A549 (cell line): ENCODE measurements around the gene PAX8. TPM values are rescaled to one million over a fixed set of nuclear protein-coding genes. Genes with fewer than 3 reads are reported as not detected.

Experiments used
- ATAC-seq, 2 experiments: fragments of 200-7000 bp in 1 of 2; fragments of >200 bp in 1 of 2; cut with Nextera tagmentation in 1 of 2; cut with Tn5 transposase in 1 of 2; 3 replicates each; pipeline versions ENCODE4 v1.8.0 to v1.9.1; 2018 to 2020; ENCODE audit warnings: mild to moderate bottlenecking in 1 of 2, moderate library complexity in 1 of 2
- CTCF ChIA-PET: fragments of 300-600 bp; sonication (Branson Sonifier 250); formaldehyde crosslinking; extraction: SDS; loops from one replicate; lab custom pipeline; 2021; ENCODE audit warnings: antibody characterized with exemption, inconsistent platforms; lab: Yijun Ruan, JAX
- POLR2A ChIA-PET: fragments of 350-600 bp; formaldehyde crosslinking; extraction: SDS; loops from one replicate; lab custom pipeline; 2021; ENCODE audit warnings: antibody characterized with exemption, inconsistent platforms; lab: Yijun Ruan, JAX
- DNase-seq, 2 experiments: peaks; one replicate each; pipeline versions ENCODE4 v3.0.0 to v3.0.0-alpha.2; 2011 to 2016; ENCODE audit warnings: low read depth in 1 of 2, low spot score in 1 of 2
- FAIRE-seq: peaks from 2 replicates; lab custom pipeline; 2011; peaks lifted over from hg19 to GRCh38; lab: Jason Lieb, UNC
- H3K27ac ChIP-seq, 2 experiments: fragments of >200 bp; sonication (Bioruptor Twin); formaldehyde crosslinking; 3 replicates each; pipeline ENCODE4 v1.5.1; 2016 to 2017
- H3K4me1 ChIP-seq: fragments of >200 bp; sonication (Bioruptor Twin); formaldehyde crosslinking; 3 replicates; pipeline ENCODE4 v1.6.1; 2016
- H3K4me2 ChIP-seq: fragments of >200 bp; sonication (Bioruptor Twin); formaldehyde crosslinking; 3 replicates; pipeline ENCODE4 v1.6.1; 2016
- H3K4me3 ChIP-seq: fragments of >200 bp; sonication (Bioruptor Twin); formaldehyde crosslinking; 3 replicates; pipeline ENCODE4 v1.5.1; 2016
- H3K9me3 ChIP-seq: fragments of >200 bp; sonication (Bioruptor Twin); formaldehyde crosslinking; 3 replicates; pipeline ENCODE4 v1.6.1; 2016
- BCL3 ChIP-seq: fragments of >200 bp; sonication (Bioruptor Twin); formaldehyde crosslinking; IDR thresholded peaks from 3 replicates; pipeline ENCODE4 v1.6.1; 2016
- BHLHE40 ChIP-seq: IDR thresholded peaks from 2 replicates; pipeline ENCODE4 v1.6.1; 2012; ENCODE audit warnings: low read depth, low read length, inconsistent platforms
- CHD4 ChIP-seq: fragments of 200-600 bp; sonication (generic); IDR thresholded peaks from 2 replicates; pipeline ENCODE4 v1.6.1; 2016; ENCODE audit warnings: antibody characterized with exemption, mild to moderate bottlenecking, borderline replicate concordance
- EHF ChIP-seq: fragments of 250-450 bp; sonication (Bioruptor Pico); IDR thresholded peaks from 2 replicates; pipeline ENCODE4 v1.5.0; 2020; ENCODE audit warnings: mild to moderate bottlenecking
- EHMT2 ChIP-seq: fragments of 200-600 bp; sonication (generic); IDR thresholded peaks from 2 replicates; pipeline ENCODE4 v1.6.1; 2016; ENCODE audit warnings: antibody characterized with exemption, low read depth, mild to moderate bottlenecking, moderate library complexity
- EP300 ChIP-seq, 2 experiments: fragments of >200 bp; sonication (Bioruptor Twin); formaldehyde crosslinking; IDR thresholded peaks; 2 replicates in 1 of 2; 3 replicates in 1 of 2; pipeline ENCODE4 v1.6.1; 2016 to 2017
- ESRRA ChIP-seq: fragments of 150-350 bp; IDR thresholded peaks from 2 replicates; pipeline ENCODE4 v1.6.1; 2014; ENCODE audit warnings: mild to moderate bottlenecking, low read length, borderline replicate concordance
- FOSL2 ChIP-seq, 2 experiments: fragments of 450-650 bp in 1 of 2; fragments of >200 bp in 1 of 2; sonication (Bioruptor Twin) in 1 of 2; formaldehyde crosslinking; IDR thresholded peaks; 2 replicates each; pipeline versions ENCODE4 v1.5.0 to v1.6.1; 2016 to 2020; ENCODE audit warnings: mild to moderate bottlenecking in 1 of 2, moderate library complexity in 1 of 2
- GATA3 ChIP-seq: IDR thresholded peaks from 2 replicates; pipeline ENCODE4 v1.6.1; 2012; ENCODE audit warnings: borderline replicate concordance
- MAX ChIP-seq: IDR thresholded peaks from 2 replicates; pipeline ENCODE4 v1.6.1; 2012
- RAD21 ChIP-seq, 2 experiments: fragments of >200 bp in 1 of 2; sonication (Bioruptor Twin) in 1 of 2; formaldehyde crosslinking in 1 of 2; IDR thresholded peaks in 1 of 2; conservative IDR thresholded peaks in 1 of 2; 2 replicates in 1 of 2; 3 replicates in 1 of 2; pipeline ENCODE4 v1.6.1; 2012 to 2018; ENCODE audit warnings: inconsistent platforms in 1 of 2
- SMC3 ChIP-seq: fragments of >200 bp; sonication (Bioruptor Twin); formaldehyde crosslinking; IDR thresholded peaks from 3 replicates; pipeline ENCODE4 v1.6.1; 2018; ENCODE audit warnings: inconsistent platforms
- ZFP36 ChIP-seq: fragments of 450-650 bp; IDR thresholded peaks from 2 replicates; pipeline ENCODE4 v1.6.1; 2014; ENCODE audit warnings: borderline replicate concordance; ENCODE audit not compliant: partially characterized antibody
- ZSCAN20 ChIP-seq: fragments of 250-450 bp; sonication (Bioruptor Pico); IDR thresholded peaks from 2 replicates; pipeline ENCODE4 v1.8.0; 2022; ENCODE audit warnings: mild to moderate bottlenecking, moderate library complexity
- WGBS: methylation state at CpG from one replicate; pipeline ENCODE4 v1.1.6; 2017; ENCODE audit errors: missing lambda C conversion rate; 5-methylcytosine and 5-hydroxymethylcytosine counted together
- polyA plus RNA-seq, 4 experiments: library from polyadenylated mRNA; depleted of rRNA in 3 of 4; stranded (reverse); fragments of >200 nt; fragmentation: RNase III in 1 of 4; extraction: RNeasy Plus Mini Kit Qiagen cat#74134 plus additional on column Dnase treatment in 1 of 4; gene quantifications; 2 replicates in 3 of 4; 3 replicates in 1 of 4; pipeline ENCODE4 v1.2.3, GENCODE V29; 2011 to 2017
- TF ChIP-seq, protein P1 (sequence below): fragments of 450-650 bp; IDR thresholded peaks from 2 replicates; pipeline ENCODE4 v1.6.1; 2014; ENCODE audit warnings: antibody characterized with exemption
- TF ChIP-seq, protein P2 (sequence below): fragments of >200 bp; sonication (Bioruptor Twin); formaldehyde crosslinking; IDR thresholded peaks from 3 replicates; pipeline ENCODE4 v1.5.1; 2016

The PAX8 gene
- polyA plus RNA-seq, 2 of the 4 experiments (the other 2 are of a cell fraction): 0.71 to 0.81 TPM

DNA sequence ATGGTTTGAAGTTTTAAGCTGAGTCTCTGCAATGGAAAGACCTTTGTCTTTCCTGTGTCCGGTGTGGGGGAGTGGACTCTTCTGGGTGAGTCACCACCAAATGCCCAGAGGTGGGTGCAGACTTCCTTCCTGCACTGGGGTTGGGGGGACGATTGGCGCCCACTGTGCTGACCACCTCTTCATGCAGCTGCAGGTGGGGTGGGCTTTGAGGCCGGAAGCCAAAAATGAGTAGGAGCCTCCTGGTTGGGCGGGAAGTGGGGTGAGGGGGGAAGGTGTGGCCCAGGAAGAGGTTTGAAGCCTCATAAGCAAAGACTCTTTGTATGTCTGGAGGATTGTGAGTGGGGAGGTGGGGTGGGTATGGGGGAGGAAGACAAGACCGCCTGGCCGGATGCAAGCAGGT lies 27.6 kb downstream of the PAX8 start:
- DNase-seq: no peak
- H3K4me2 ChIP-seq: no peak overlapping the region
- ChIA-PET POLR2A (no interaction called here), CTCF (interaction anchor here (1.3 to 3.7 kb wide), 6 partner anchors 22 to 120 kb away, joined by 3 to 30 read pairs (median 5); no protein-coding TSS in a partner anchor)
- 76% methylated on average over 7 of the region's 7 CpGs for WGBS
- H3K4me1 ChIP-seq: peaks cover 17% of the 10 kb centered on the region
- no peak for FAIRE-seq
- TF ChIP-seq, protein P1, sequence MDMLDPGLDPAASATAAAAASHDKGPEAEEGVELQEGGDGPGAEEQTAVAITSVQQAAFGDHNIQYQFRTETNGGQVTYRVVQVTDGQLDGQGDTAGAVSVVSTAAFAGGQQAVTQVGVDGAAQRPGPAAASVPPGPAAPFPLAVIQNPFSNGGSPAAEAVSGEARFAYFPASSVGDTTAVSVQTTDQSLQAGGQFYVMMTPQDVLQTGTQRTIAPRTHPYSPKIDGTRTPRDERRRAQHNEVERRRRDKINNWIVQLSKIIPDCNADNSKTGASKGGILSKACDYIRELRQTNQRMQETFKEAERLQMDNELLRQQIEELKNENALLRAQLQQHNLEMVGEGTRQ: no peak
- TF ChIP-seq ESRRA (no peak), GATA3 (no peak), BHLHE40 (no peak), CHD4 (no peak), MAX (no peak), ZFP36 (no peak), FOSL2 (IDR thresholded peaks at IDR 0.05) (no peak), FOSL2 (CRISPR knock-in tag; IDR thresholded peaks at IDR 0.05) (no peak; the same call in 1 of the 2 replicates), BCL3 (no peak), EP300 (IDR thresholded peaks at IDR 0.05) (no peak)
- TF ChIP-seq, protein P2, sequence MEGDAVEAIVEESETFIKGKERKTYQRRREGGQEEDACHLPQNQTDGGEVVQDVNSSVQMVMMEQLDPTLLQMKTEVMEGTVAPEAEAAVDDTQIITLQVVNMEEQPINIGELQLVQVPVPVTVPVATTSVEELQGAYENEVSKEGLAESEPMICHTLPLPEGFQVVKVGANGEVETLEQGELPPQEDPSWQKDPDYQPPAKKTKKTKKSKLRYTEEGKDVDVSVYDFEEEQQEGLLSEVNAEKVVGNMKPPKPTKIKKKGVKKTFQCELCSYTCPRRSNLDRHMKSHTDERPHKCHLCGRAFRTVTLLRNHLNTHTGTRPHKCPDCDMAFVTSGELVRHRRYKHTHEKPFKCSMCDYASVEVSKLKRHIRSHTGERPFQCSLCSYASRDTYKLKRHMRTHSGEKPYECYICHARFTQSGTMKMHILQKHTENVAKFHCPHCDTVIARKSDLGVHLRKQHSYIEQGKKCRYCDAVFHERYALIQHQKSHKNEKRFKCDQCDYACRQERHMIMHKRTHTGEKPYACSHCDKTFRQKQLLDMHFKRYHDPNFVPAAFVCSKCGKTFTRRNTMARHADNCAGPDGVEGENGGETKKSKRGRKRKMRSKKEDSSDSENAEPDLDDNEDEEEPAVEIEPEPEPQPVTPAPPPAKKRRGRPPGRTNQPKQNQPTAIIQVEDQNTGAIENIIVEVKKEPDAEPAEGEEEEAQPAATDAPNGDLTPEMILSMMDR: no peak
- peak overlapping the region; percentile 97 to 98 for H3K27ac ChIP-seq
- ATAC-seq: no peak
- peaks cover 8% of the 10 kb centered on the region for H3K9me3 ChIP-seq
- H3K4me3 ChIP-seq: no peak overlapping the region

- TF ChIP-seq ZSCAN20 (no peak), SMC3 (peak; percentile 95), ESRRA (no peak), EHF (CRISPR knock-in tag) (no peak), MAX (peak; percentile 51), EHMT2 (peak; percentile 25; the same call in 1 of the 2 replicates), RAD21 (conservative IDR thresholded peaks at IDR 0.05 in 1 of 2, IDR thresholded peaks at IDR 0.05 in 1 of 2) (peak; percentile 95 to 97)
- TF ChIP-seq, protein P2: peak; percentile 82
- no peak overlapping the region for H3K4me3 ChIP-seq
- no peak overlapping the region for H3K4me2 ChIP-seq
- ChIA-PET CTCF (interaction anchor here (0.6 to 13.6 kb wide), 37 partner anchors 8 to 141 kb away, joined by 3 to 119 read pairs (median 4); partner anchors contain the start of gene PAX8), POLR2A (no interaction called here)
- WGBS: 58% methylated on average over 10 of the region's 10 CpGs
- H3K4me1 ChIP-seq: peaks cover 24% of the 10 kb centered on the region
- peak; percentile 93 for FAIRE-seq
- H3K9me3 ChIP-seq: peaks cover 8% of the 10 kb centered on the region
- peak; percentile 67 to 92; a peak in 4 of 6 replicates for ATAC-seq
- peak overlapping the region; percentile 97 to 98 for H3K27ac ChIP-seq
- peak; percentile 67 to 83 for DNase-seq
Observed at GRCh38 chr2:113248997-113249770, 29.5 kb downstream of the PAX8 start.
